Daoy (cell line): ENCODE results near the gene ZNF691. TPM values are rescaled to one million over a fixed set of nuclear protein-coding genes. Genes with fewer than 3 reads are reported as not detected.

Experiments
- total RNA-seq: library from RNA; depleted of rRNA; stranded (reverse); fragments of >200 nt; shearing (Covaris generic); gene quantifications from 2 replicates; pipeline ENCODE4 v1.2.3, GENCODE V29; 2014; rRNA removed

Gene ZNF691
- total RNA-seq, 1 experiment from 2014 or later, result 10.3 TPM

Other genes starting within 250 kb of the ZNF691 start
- gene PPIH, start 188.2 kb upstream of the ZNF691 start, total RNA-seq, result 187 and 202 TPM in 2 replicates
- 888 and 951 TPM in 2 replicates for gene YBX1, start 164.2 kb upstream of the ZNF691 start, total RNA-seq
- not detected in 2 replicates for gene CLDN19, start 106.4 kb upstream of the ZNF691 start, total RNA-seq
- gene P3H1, start 79.6 kb upstream of the ZNF691 start, total RNA-seq, result 71.9 and 75.6 TPM in 2 replicates
- 2.5 and 3.1 TPM in 2 replicates for gene C1orf50, start 79.4 kb upstream of the ZNF691 start, total RNA-seq
- gene TMEM269, start 61.6 kb upstream of the ZNF691 start, total RNA-seq, result 0.03 TPM in 1 of 2 replicates, not detected in the other
- 12.3 and 12.8 TPM in 2 replicates for gene ERMAP, start 29.5 kb upstream of the ZNF691 start, total RNA-seq
- 23.8 and 28.2 TPM in 2 replicates for gene SVBP, start 29.2 kb upstream of the ZNF691 start, total RNA-seq
- 193 and 305 TPM in 2 replicates for gene SLC2A1, start 112.3 kb downstream of the ZNF691 start, total RNA-seq